Hepatocyte (in vitro differentiated cells): Measurements from ENCODE around the gene CCNDBP1.
"Not testable (repeated sequence)": the region's sequence is repeated elsewhere in the genome, so short reads cannot be mapped to it uniquely, and the experiment has no call there.

Experiments
- CTCF ChIP-seq: fragments of 200-600 bp; sonication (generic); IDR thresholded peaks from 2 replicates; pipeline ENCODE4 v1.5.1; 2016; ENCODE audit warnings: antibody characterized with exemption, mild to moderate bottlenecking; ENCODE audit not compliant: poor library complexity
- EZH2 ChIP-seq: fragments of 200-600 bp; sonication (generic); IDR thresholded peaks from 2 replicates; pipeline ENCODE4 v1.6.1; 2016; ENCODE audit warnings: antibody characterized with exemption, mild to moderate bottlenecking, borderline replicate concordance
- EZH2phosphoT487 ChIP-seq: fragments of 200-600 bp; sonication (generic); IDR thresholded peaks from one replicate; pipeline ENCODE4 v1.6.1; 2018; ENCODE audit warnings: antibody characterized with exemption, mild to moderate bottlenecking, low read depth, moderate library complexity; ENCODE audit not compliant: unreplicated experiment, severe bottlenecking

- not testable (repeated sequence) for TF ChIP-seq CTCF, EZH2phosphoT487, EZH2
Observed at GRCh38 chr15:43225950-43226255, 40.7 kb downstream of the CCNDBP1 start.
